GM12878 (cell line): Measurements from ENCODE around the gene PDE6C.

Experiments
- ATF3 ChIP-seq: IDR thresholded peaks from 2 replicates; pipeline ENCODE4 v1.6.1; 2011; ENCODE audit warnings: low read depth, mild to moderate bottlenecking, low read length, moderate library complexity, borderline replicate concordance; ENCODE audit errors: extremely low read depth
- BRCA1 ChIP-seq: IDR thresholded peaks from 2 replicates; pipeline ENCODE4 v1.6.1; 2011; ENCODE audit warnings: low read depth, low read length, improper control_type of control experiment
- CBFB ChIP-seq: IDR thresholded peaks from 2 replicates; pipeline ENCODE4 v1.6.1; 2016; ENCODE audit warnings: antibody characterized with exemption, low read depth
- CTCF ChIP-seq, 3 experiments: IDR thresholded peaks in 2 of 3; conservative IDR thresholded peaks in 1 of 3; 2 replicates each; pipeline ENCODE4 v1.5.1; 2011; ENCODE audit warnings: low read depth in 3 of 3, low read length in 3 of 3, mild to moderate bottlenecking in 3 of 3, control low read depth in 2 of 3, moderate library complexity in 2 of 3, inconsistent platforms in 1 of 3, mixed read lengths in 1 of 3; ENCODE audit not compliant: control insufficient read depth in 2 of 3, insufficient read depth in 1 of 3; ENCODE audit errors: extremely low read depth in 1 of 3
- EP300 ChIP-seq, 2 experiments: fragments of 150-350 bp in 1 of 2; IDR thresholded peaks; 2 replicates each; pipeline ENCODE4 v1.6.1; 2011 to 2012; ENCODE audit warnings: low read depth in 2 of 2, low read length in 2 of 2, borderline replicate concordance in 1 of 2, improper control_type of control experiment in 1 of 2, inconsistent platforms in 1 of 2; ENCODE audit not compliant: control insufficient read depth in 1 of 2
- FOXK2 ChIP-seq: fragments of 450-650 bp; IDR thresholded peaks from 2 replicates; pipeline ENCODE4 v1.6.1; 2017; ENCODE audit warnings: mild to moderate bottlenecking, moderate library complexity
- FOXM1 ChIP-seq: IDR thresholded peaks from 2 replicates; pipeline ENCODE4 v1.6.1; 2012; ENCODE audit warnings: low read depth, mild to moderate bottlenecking, inconsistent platforms, low read length, moderate library complexity
- HDAC2 ChIP-seq: fragments of 200-600 bp; sonication (generic); IDR thresholded peaks from 2 replicates; pipeline ENCODE4 v1.6.1; 2017
- MXI1 ChIP-seq: fragments of 150-350 bp; IDR thresholded peaks from 2 replicates; pipeline ENCODE4 v1.6.1; 2011; ENCODE audit warnings: low read depth, mild to moderate bottlenecking, inconsistent platforms, low read length, improper control_type of control experiment
- NR2C1 ChIP-seq: fragments of 450-650 bp; IDR thresholded peaks from 2 replicates; pipeline ENCODE4 v1.6.1; 2017; ENCODE audit warnings: antibody characterized with exemption, mild to moderate bottlenecking, moderate library complexity
- SMC3 ChIP-seq: IDR thresholded peaks from 2 replicates; pipeline ENCODE4 v1.6.1; 2011; ENCODE audit warnings: low read length, improper control_type of control experiment, borderline replicate concordance
- TF ChIP-seq, protein P1 (sequence below): IDR thresholded peaks from 2 replicates; pipeline ENCODE4 v1.6.1; 2012; ENCODE audit warnings: low read depth, low read length, improper control_type of control experiment

- TF ChIP-seq SMC3 (no peak), EP300 (IDR thresholded peaks at IDR 0.05; ENCODE audit: borderline replicate concordance in 1 of 2, control insufficient read depth in 1 of 2, low read depth in 2 of 2, low read length in 2 of 2) (no peak), MXI1 (no peak), CTCF (IDR thresholded peaks at IDR 0.05 in 2 of 3, conservative IDR thresholded peaks at IDR 0.05 in 1 of 3; ENCODE audit: control insufficient read depth in 2 of 3, extremely low read depth in 1 of 3, insufficient read depth in 1 of 3, low read depth in 3 of 3, low read length in 3 of 3) (no peak), BRCA1 (no peak), CBFB (no peak), NR2C1 (no peak), HDAC2 (no peak), FOXK2 (no peak), ATF3 (no peak), FOXM1 (no peak)
- TF ChIP-seq, protein P1, sequence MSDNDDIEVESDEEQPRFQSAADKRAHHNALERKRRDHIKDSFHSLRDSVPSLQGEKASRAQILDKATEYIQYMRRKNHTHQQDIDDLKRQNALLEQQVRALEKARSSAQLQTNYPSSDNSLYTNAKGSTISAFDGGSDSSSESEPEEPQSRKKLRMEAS = no peak
Measured at GRCh38 chr10:93614101-93614825, 1.9 kb downstream of the PDE6C start.
